ENCODE measurements around the gene LINS1.

DNA sequence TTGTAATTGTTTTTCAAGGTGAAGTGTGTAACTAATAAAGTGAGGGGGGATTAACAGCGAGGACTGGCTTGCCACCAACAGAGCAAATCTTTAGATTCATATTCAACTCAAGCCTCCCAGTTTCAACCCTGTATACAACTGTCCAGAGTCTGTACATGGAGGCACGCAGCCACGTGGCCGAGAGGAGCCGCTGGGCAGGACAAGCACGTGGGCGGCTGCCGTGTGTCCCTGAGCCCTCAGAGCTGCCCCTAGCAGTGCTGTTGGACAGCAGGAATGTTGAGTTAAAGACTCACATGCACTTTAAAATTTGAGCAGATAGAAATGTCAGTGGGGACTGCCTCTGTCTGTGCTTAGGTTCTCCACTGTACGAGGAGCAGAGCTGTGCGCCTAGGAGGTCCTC is 29.8 kb upstream of the LINS1 start:
- TF ChIP-seq POLR2A (IDR thresholded peaks at IDR 0.05; ENCODE audit: low read depth, low read length) (no peak), TAF1 (IDR thresholded peaks at IDR 0.05; ENCODE audit: borderline replicate concordance, low read depth, low read length) (no peak)
